Activated T-helper 2 cell treated with anti-CD3 and anti-CD28 coated beads, Interferon-gamma antibody, Interleukin-2, Interleukin-4, amounts not matched to agents 10 μg/mL and 5 μg/mL and 100 μg/mL, durations not matched to agents 14 hours and 24 hours and 36 hours (primary cell): ENCODE results near the gene CD9. TPM values are rescaled to one million over a fixed set of nuclear protein-coding genes. Genes with fewer than 3 reads are reported as not detected.
"Not testable (repeated sequence)": the region's sequence is repeated elsewhere in the genome, so short reads cannot be mapped to it uniquely, and the experiment has no call there.

Source experiments
- DNase-seq: peaks from one replicate; pipeline ENCODE4 v3.0.0; 2021; ENCODE audit warnings: low spot score
- H3K27ac Mint-ChIP-seq: one replicate; pipeline ENCODE4 v1.8.0; 2021; ENCODE audit warnings: mixed read lengths
- H3K27me3 Mint-ChIP-seq: one replicate; pipeline ENCODE4 v1.8.0; 2021; ENCODE audit warnings: low read depth, mixed read lengths
- H3K36me3 Mint-ChIP-seq: one replicate; pipeline ENCODE4 v1.8.0; 2021; ENCODE audit warnings: low read depth, mixed read lengths
- H3K4me1 Mint-ChIP-seq: one replicate; pipeline ENCODE4 v1.8.0; 2021; ENCODE audit warnings: low read depth, mixed read lengths
- H3K4me3 Mint-ChIP-seq: one replicate; pipeline ENCODE4 v1.8.0; 2021; ENCODE audit warnings: low read depth, mild to moderate bottlenecking, moderate library complexity, mixed read lengths
- H3K9me3 Mint-ChIP-seq: one replicate; pipeline ENCODE4 v1.8.0; 2021; ENCODE audit warnings: mixed read lengths
- intact Hi-C: fragments of 100-400 bp; cut with micrococcal nuclease; formaldehyde crosslinking; loops from one replicate; pipeline ENCODE4 v1.15.1; 2023
- total RNA-seq: library from RNA; stranded (reverse); gene quantifications from 2 replicates; pipeline ENCODE4 v1.2.3, GENCODE V29; 2022

Gene CD9
- total RNA-seq, 1 donor from 2014 or later: 24.8 TPM

GRCh38 chr12:6183689-6184428 lies 16.3 kb upstream of the CD9 start:
- Mint-ChIP-seq H3K4me1 (no peaks in the 10 kb centered on the region), H3K36me3 (no peaks in the 10 kb centered on the region), H3K9me3 (no peaks in the 10 kb centered on the region), H3K27me3 (peaks cover 6% of the 10 kb centered on the region), H3K4me3 (no peak overlapping the region), H3K27ac (no peak overlapping the region)
- intact Hi-C loops: no loop called here
- DNase-seq: no peak

- no peaks in the 10 kb centered on the region for H3K36me3 Mint-ChIP-seq
- H3K4me1 Mint-ChIP-seq: no peaks in the 10 kb centered on the region
- no peak overlapping the region for H3K27ac Mint-ChIP-seq
- intact Hi-C loops: no loop called here
- peaks cover 16% of the 10 kb centered on the region for H3K27me3 Mint-ChIP-seq
- no peak for DNase-seq
- H3K4me3 Mint-ChIP-seq: no peak overlapping the region
- H3K9me3 Mint-ChIP-seq: no peaks in the 10 kb centered on the region
Observed at GRCh38 chr12:6185961-6186827, 14.0 kb upstream of the CD9 start.

GRCh38 chr12:6187948-6188793 lies 12.0 kb upstream of the CD9 start:
- no peaks in the 10 kb centered on the region for H3K9me3 Mint-ChIP-seq
- H3K4me1 Mint-ChIP-seq: no peaks in the 10 kb centered on the region
- H3K27me3 Mint-ChIP-seq: peaks cover 23% of the 10 kb centered on the region
- no peak for DNase-seq
- H3K4me3 Mint-ChIP-seq: no peak overlapping the region
- H3K36me3 Mint-ChIP-seq: no peaks in the 10 kb centered on the region
- intact Hi-C loops: no loop called here
- H3K27ac Mint-ChIP-seq: no peak overlapping the region

GRCh38 chr12:6189028-6189427 lies 11.2 kb upstream of the CD9 start:
- Mint-ChIP-seq H3K36me3 (no peaks in the 10 kb centered on the region), H3K27ac (no peak overlapping the region), H3K4me3 (no peak overlapping the region), H3K9me3 (no peaks in the 10 kb centered on the region), H3K4me1 (no peaks in the 10 kb centered on the region), H3K27me3 (peaks cover 25% of the 10 kb centered on the region)
- intact Hi-C loops: no loop called here
- DNase-seq: no peak

- H3K9me3 Mint-ChIP-seq, H3K4me3 Mint-ChIP-seq, H3K4me1 Mint-ChIP-seq, DNase-seq, H3K27ac Mint-ChIP-seq, H3K36me3 Mint-ChIP-seq: not testable (repeated sequence)
- H3K27me3 Mint-ChIP-seq: peaks cover 25% of the 10 kb centered on the region
- intact Hi-C loops: loop anchor here (10.0 kb wide), 1 partner anchor 205 kb away; no protein-coding TSS in a partner anchor
Observed at GRCh38 chr12:6189952-6190598, 10.1 kb upstream of the CD9 start.

GRCh38 chr12:6190767-6191530 lies 9.3 kb upstream of the CD9 start:
- not testable (repeated sequence) for H3K27ac Mint-ChIP-seq, DNase-seq, H3K4me1 Mint-ChIP-seq, H3K36me3 Mint-ChIP-seq, H3K4me3 Mint-ChIP-seq, H3K9me3 Mint-ChIP-seq
- peaks cover 26% of the 10 kb centered on the region for H3K27me3 Mint-ChIP-seq
- intact Hi-C loops: loop anchor here (10.0 kb wide), 1 partner anchor 206 kb away; no protein-coding TSS in a partner anchor

GRCh38 chr12:6192604-6193380 lies 7.4 kb upstream of the CD9 start:
- Mint-ChIP-seq H3K36me3 (no peaks in the 10 kb centered on the region), H3K4me3 (no peak overlapping the region), H3K27ac (no peak overlapping the region), H3K9me3 (no peaks in the 10 kb centered on the region), H3K27me3 (peaks cover 25% of the 10 kb centered on the region), H3K4me1 (peaks cover 10% of the 10 kb centered on the region)
- intact Hi-C loops: loop anchor here (10.0 kb wide), 1 partner anchor 208 kb away; no protein-coding TSS in a partner anchor
- no peak for DNase-seq

GRCh38 chr12:6193853-6194815 lies 6.1 kb upstream of the CD9 start:
- H3K27ac Mint-ChIP-seq: no peak overlapping the region
- no peaks in the 10 kb centered on the region for H3K9me3 Mint-ChIP-seq
- H3K27me3 Mint-ChIP-seq: peaks cover 37% of the 10 kb centered on the region
- peaks cover 15% of the 10 kb centered on the region for H3K4me1 Mint-ChIP-seq
- intact Hi-C loops: loop anchor here (2.0 to 10.0 kb wide), 2 partner anchors 131 to 209 kb away; no protein-coding TSS in a partner anchor
- no peak overlapping the region for H3K4me3 Mint-ChIP-seq
- DNase-seq: no peak
- H3K36me3 Mint-ChIP-seq: no peaks in the 10 kb centered on the region

- Mint-ChIP-seq H3K36me3 (no peaks in the 10 kb centered on the region), H3K4me3 (no peak overlapping the region), H3K27me3 (peaks cover 27% of the 10 kb centered on the region), H3K9me3 (no peaks in the 10 kb centered on the region), H3K27ac (peak overlapping the region; percentile 18), H3K4me1 (peaks cover 18% of the 10 kb centered on the region)
- intact Hi-C loops: loop anchor here (1.0 to 10.0 kb wide), 4 partner anchors 82 to 211 kb away; no protein-coding TSS in a partner anchor
- DNase-seq: peak; percentile 58
Observed at GRCh38 chr12:6195665-6196535, 4.3 kb upstream of the CD9 start.
